ENCODE measurements around the gene ETV6.

The ETV6 gene

GRCh38 chr12:11696084-11696483 lies 46.6 kb downstream of the ETV6 start:
- DNase-seq (ENCODE audit: low spot score): no peak

- DNase-seq (ENCODE audit: low spot score): no peak
These were observed 47.7 kb downstream of the ETV6 start for GRCh38 chr12:11697131-11697530.

DNA sequence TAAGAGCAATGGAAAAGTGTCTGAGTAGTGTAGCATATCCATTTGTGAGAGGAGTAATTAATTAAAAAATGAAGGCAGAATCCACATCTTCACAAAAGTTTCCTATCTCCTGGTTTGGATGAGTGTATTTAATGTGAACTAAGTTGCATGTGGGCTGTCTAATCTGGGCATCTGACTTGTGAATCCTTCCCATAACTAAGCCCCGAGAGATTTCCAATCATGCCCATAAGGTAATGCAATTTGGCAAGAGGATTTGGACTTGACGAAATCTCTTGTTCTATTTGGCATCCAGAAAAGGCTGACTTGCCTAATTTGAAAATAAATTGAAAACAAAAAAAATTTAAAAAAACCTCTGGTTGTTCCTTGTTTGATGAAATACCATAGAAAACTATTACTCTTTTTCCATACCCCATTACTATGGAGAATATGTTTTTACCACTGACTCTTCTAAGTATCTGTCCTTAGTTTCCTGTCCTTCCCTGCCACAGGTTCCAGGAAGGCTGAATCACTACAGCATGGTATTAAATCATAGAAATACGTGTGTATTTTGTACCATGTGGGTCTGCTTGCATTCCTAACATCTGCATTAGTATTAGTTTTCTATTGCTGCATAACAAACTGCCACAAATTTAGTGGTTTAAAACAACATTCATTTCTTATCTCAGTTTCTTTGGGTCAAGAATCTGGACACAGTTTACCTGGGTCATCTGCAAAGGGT lies 48.4 kb downstream of the ETV6 start:
- DNase-seq (ENCODE audit: low spot score): no peak

DNA sequence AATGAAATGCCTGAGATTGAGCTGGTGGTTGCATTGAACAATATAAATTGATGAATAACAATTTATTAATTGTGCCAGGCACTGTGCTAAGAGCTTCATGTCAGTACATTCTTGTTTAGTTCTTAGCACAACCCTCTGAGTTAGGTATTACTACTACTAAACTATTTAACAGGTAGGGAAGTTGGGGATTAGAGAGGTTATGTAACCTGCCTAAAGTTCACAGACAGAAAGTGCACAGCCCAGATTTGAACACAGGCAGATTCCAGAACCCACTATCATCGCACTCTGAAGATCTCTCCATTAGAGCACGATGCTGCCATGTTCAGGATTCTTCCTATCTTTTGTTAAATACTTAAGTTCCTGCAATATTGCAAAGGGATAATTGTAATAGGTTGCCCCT lies 49.3 kb downstream of the ETV6 start:
- DNase-seq (ENCODE audit: low spot score): no peak

GRCh38 chr12:11701433-11701832 lies 52.0 kb downstream of the ETV6 start:
- DNase-seq (ENCODE audit: low spot score): no peak

DNA sequence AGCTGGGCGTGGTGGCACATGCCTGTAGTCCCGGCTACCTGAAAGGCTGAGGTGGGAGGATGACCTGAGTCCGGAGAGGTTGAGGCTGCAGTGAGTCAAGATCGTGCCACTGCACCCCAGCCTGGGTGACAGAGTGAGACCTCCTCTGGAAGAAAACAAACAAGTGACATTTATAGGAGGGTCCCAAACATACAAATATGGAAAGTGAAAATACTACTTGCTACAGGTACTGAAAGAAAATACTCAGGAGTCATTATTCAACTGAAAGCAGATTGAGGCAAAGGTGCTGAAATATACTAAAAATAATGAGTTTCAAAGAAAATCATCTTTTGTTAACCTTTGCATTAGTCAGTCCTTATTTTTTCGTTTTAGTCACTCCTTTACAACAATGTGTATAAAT lies 53.5 kb downstream of the ETV6 start:
- DNase-seq (ENCODE audit: low spot score): no peak

- DNase-seq (ENCODE audit: low spot score): no peak
These were observed 53.9 kb downstream of the ETV6 start for GRCh38 chr12:11703378-11703777.

DNA sequence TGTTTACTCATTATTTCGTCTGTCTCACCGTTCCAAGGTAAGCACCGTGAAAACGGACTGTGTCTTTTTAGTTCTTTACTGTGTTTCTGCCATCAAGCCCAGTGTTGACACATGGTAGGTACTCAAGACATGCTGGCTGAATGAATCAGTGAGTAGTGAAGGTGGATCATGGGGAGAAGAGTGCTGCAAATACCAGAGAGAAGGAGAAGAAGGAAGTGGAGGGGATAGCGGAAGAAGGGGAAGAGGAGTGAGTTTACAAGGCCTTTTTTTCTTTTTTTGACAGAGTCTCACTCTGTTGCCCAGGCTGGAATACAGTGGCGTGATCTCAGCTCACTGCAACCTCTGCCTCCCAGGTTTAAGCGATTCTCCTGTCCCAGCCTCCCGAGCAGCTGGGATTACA lies 54.6 kb downstream of the ETV6 start:
- no peak for DNase-seq (ENCODE audit: low spot score)

DNA sequence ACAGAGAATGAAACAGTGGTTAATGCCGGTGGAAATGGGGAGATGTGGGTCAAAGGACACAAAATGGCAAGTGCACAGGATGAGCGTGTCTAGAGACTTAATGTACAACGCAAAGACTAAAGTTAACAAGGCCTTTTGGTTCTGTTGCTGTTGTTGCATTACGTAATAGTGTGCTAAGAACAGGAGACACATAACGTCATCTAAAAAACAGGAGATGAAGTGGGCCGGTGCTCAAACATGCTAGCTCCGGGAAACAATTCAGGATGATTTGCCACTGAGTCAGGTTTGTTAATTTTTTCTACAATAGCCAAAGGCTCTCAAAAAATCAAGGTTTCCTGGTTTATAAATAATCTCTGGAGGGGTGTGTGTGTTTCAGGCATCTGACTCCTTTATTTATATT lies 55.5 kb downstream of the ETV6 start:
- DNase-seq (ENCODE audit: low spot score): no peak

DNA sequence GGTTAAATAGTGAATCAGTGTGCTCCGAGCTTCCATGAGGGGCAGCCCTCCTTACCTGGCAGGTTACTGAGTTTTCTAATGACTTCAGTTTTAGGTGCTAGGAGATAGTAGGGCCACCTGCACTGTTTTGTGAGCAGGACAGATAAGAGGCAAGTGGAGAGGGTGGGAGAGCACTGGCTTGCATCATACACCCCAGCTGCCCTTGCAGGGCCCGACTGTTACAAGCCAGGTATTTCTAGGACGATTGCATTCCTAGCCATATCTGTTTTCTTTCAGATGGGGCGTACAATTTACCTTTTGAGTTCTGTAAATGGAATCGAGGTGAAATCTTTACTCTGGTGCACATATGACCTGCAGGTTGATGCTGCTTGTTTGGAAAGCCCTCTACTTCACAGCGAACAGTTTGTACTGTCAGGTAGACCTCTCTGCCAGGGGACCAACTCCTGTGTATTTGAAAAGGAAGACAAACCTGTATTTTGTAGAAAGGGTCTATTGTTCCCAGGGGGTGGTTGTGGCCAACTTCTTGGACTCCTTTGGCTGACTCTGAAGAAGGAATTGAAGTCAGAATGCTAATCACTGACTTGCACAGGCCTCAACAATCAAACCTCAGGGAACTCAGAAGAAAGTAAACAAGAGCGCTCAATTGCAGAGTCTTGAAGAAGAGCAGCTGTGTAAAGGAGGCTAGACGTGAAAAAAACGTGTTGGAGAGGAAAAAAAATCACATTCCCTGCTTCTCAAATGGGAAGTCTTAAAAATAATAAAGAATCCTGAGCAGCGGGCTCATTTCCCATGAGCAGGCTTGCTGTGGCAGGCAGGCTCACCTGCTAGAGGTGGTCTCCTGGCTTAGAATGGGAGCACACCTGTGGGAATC lies 57.3 kb downstream of the ETV6 start:
- no peak for DNase-seq (ENCODE audit: low spot score)

GRCh38 chr12:11707535-11707934 lies 58.1 kb downstream of the ETV6 start:
- DNase-seq (ENCODE audit: low spot score): no peak

- no peak for DNase-seq (ENCODE audit: low spot score)
These were observed 60.0 kb downstream of the ETV6 start for GRCh38 chr12:11709513-11709912.

DNA sequence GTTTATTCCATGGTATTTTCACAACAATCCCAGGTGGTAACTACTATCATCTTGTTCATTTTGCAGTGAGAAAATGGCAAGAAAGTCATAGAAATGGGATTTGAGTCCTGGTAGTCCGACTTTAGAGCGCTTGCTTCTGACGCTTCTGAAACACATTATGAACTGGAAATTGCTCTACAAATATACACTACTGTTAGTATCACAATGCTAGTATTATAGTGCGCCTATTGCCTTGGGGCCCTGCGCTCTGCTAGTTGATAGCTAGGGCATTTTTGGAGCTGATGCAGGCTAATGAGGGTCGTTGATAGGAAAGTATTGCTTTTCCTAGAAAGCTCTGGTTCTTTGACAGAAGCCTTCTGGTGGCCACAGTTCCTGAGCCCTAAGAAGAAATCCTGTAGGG lies 61.0 kb downstream of the ETV6 start:
- no peak for DNase-seq (ENCODE audit: low spot score)

DNA sequence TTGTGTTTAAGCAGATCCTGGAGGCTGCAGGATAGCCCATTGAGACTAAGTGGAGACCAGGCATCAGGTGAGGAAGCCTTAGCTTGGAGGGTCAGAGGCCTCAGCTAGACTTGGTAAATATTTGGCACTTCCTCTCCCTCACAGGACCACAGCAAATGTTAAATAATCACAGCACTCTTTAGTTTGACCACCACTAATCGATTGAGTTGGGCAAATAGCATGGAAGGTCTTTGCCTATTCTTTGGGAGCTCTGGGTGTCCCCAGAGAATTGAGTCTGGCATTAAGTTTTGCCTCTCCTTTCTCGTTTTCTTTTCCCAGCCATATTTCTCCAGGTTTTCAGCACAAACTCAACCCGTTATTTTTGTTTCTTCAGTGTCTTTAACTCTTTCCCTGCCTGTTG lies 61.4 kb downstream of the ETV6 start:
- DNase-seq (ENCODE audit: low spot score): no peak

DNA sequence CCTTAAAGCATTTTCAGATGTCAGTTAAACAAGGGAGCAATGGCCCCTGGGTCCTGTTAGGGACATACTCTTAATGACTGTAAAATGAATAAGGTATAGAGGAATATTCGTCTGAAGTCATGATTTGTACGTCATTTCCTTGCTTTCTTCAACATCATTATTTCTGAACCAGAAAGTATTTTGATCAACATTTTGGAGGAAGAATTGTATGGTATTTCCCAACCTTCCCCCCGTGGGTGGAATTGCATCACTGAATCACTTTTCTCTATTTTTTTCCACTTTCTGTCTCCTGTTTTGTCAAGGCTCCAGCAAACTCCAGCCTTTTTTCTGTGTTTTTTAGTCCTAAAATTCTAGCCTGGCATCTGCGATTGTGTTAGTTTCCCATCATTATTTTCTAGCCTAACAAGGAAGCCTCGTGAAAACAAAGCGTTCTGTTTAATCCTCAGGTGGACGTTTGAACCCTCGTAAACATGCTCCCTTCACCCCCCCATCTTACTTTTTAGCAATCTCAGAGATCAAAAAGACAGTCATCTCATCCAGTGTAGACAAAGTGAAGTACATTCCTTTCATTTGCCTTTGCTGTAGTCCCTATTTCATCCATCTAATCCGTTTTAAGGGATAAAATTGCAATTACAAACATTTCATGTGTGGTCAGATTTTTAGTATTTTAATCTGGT lies 62.3 kb downstream of the ETV6 start:
- DNase-seq (ENCODE audit: low spot score): no peak

DNA sequence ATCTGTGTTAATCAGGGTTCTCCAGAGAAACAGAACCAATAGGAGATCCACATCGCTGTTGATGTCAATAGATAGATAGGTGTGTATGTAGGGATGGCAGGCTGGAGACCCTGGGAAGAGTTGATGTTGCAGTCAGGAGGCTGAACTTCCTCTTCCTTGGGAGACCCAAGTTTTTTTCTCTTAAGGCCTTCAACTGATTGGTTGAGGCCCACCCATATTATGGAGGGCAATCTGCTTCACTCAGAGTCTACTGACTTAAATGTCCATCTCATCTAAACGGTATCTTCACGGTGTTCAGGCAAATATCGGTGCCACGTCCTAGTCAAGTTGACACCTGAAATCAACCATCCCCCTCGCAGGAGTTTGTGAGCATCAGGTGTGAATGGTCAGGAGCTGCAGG lies 63.0 kb downstream of the ETV6 start:
- DNase-seq (ENCODE audit: low spot score): no peak

DNA sequence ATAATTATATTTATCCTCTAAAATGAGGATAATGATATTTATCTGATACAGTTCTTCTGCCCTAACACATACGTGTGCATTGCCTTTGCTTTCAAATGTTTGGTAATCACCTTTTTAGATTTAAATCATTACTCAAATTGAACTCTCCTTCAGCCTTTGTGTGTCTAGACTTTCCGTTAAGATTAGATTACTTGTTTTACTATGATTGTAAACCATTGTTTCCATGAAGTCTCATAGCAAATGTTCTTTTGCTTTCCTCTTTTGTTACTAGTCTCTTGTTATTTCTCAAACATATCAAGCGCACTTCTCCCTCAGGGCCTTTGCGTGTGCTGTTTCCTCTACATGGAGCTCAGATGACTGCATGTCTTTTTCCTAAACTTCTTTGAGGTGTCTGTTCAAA lies 63.7 kb downstream of the ETV6 start:
- DNase-seq (ENCODE audit: low spot score): no peak

- DNase-seq (ENCODE audit: low spot score): no peak
These were observed 65.2 kb downstream of the ETV6 start for GRCh38 chr12:11714626-11715025.

DNA sequence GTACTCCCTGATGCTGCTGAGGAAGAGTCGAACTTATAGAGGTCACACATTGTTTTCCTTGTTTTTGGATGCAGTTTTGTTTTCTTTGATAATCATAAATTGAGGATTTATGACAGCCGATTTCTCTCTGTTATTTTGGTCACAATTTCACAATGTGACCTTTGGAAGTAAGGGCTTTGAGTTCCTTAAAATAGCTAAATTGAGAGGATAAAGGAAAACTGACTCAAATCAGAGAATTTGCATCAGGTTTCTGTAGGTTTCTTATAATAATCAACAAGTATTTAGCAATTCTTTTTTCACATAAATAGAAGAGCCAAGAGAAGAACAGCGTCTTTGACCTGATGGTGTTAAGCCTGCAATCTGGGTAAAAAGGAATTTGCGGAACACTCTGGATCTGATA lies 66.1 kb downstream of the ETV6 start:
- DNase-seq (ENCODE audit: low spot score): no peak

- DNase-seq (ENCODE audit: low spot score): no peak
These were observed 67.5 kb downstream of the ETV6 start for GRCh38 chr12:11716794-11717518.

DNA sequence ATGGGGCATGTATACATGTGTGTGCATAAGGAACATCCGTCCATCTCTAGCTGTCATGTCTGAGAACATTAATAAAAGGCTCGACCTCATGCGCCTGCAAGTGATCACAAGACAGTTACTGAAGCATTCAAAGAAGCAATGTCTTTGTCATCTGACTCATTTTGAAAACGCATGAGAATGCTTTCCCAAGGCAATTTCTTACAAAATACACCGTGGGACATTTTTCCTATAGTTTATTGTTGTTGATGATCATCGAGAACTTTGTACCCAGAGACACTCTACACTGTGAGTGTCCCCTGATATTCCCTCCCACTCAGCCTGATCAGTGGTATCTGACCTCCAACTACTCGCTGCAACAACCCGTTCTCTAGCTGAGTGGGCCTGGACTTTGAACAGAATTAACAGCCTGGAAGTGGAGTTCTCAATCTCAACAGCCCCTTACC lies 68.1 kb downstream of the ETV6 start:
- no peak for DNase-seq (ENCODE audit: low spot score)

- no peak for DNase-seq (ENCODE audit: low spot score)
These were observed 68.6 kb downstream of the ETV6 start for GRCh38 chr12:11718105-11718504.

Data from HuH-7.5 (cell line).